NCI-H2107 (cell line): ENCODE results near the gene EVL.
"Not testable (repeated sequence)": the region's sequence is repeated elsewhere in the genome, so short reads cannot be mapped to it uniquely, and the experiment has no call there.

Experiments
- DNase-seq: peaks from one replicate; lab custom pipeline; 2025; lab: John Stamatoyannopoulos, UW

The EVL gene

DNA sequence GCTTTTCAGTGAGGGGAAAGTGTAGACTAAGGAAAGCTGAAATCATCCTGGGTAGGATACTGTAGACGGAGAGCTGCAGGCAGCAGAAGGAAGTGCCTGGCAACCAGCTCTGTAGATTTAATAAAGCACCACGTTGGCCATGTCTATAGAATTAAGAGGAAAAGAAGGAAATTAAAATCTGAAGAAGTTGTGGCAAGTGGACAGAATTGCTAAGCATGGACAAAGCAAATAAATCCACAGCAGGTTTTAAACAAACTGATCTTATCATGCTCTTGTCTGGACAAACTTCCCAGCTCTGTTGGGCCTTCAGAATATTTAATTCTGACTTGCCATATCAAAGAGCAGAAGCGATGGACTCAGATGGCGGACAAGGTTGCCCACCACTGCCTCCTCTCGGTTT is 27.2 kb upstream of the EVL start:
- no peak for DNase-seq

DNA sequence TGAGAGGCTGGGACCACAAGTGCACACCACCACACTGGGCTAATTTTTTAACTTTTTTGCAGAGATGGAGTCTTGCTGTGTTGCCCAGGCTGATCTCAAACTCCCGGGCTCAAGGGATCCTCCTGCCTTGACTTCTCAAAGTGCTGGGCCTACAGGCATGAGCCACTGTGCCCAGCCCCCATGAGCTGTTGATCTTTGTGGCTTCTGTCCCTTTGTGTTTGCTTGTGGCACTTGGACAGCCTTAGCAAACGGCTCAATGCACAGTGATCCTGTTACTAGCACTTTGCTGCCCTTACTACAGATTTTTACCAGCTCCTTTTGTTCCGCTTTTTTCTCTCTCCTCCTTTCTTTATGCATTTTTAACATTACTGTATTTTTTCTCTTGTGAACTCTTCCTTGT is 25.3 kb upstream of the EVL start:
- DNase-seq, result no peak

DNA sequence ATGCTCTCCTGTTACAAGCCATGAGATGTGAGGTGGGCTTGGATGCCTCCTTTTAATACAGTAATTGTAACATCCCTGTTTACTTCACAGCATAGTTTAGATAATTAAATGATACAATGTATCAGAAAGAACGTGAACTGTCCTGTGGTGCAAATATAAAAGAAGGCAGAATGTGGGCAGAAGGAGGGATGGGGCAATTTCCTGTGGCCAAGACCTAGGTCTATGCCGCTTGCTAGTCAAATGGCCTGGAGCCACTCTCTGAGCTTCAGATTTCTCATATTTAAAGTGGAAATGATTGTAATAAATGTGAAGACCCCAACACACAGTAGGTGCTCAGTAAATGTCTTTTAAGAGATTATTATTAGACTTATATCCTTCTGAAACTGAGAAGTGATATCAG is 24.0 kb upstream of the EVL start:
- no peak for DNase-seq

DNA sequence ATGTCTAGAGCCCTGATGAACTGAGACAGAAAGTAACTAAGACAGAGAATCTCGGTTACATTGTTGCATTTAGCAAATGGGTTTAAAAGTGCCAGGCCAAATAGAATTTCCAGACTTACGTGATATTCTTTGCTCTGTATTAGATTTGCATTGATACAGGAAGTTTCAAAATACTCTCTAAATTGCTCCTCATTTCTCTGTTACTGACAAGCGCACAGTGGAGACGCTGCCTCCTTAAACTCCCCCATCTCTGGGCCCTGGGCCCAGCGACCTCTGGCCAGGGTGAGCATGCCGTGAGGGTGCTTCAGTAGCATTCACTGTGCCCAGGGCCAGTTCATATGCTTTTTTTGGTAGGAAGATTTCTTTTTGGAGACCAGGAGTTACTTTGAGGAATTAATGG is 22.9 kb upstream of the EVL start:
- DNase-seq, result no peak

DNA sequence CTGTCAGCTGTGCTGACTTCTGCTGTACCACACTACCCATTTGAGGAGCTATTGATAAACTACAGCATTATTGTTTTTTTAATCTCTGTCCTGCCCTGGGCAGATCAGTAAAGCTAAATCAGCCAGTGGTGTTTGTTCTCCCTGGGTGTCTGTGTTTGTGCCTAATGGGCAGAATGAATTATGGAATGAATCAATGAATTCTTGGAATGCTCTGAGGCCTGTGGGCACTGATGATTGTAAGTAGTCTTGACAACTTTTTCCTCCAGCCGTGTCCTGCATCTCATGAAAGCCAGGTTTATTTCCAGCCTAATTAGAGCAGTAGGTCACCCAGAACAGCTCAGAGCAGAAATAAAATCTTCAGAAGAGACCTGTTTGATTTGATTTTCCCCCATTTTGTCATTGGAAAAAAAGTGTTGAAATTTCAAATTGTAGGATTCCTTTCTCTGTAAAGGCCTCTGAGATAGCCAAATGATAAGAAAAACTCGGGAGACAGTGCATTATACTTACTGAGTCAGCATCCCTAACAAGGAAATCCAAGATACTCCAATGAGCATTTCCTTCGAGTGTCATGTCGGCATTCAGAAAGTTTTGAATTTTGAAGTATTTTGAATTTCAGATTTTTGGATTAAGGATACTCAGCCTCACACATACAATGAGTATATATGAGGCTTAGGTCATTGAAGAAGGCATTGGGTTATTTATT is 19.4 kb upstream of the EVL start:
- DNase-seq, result no peak

DNA sequence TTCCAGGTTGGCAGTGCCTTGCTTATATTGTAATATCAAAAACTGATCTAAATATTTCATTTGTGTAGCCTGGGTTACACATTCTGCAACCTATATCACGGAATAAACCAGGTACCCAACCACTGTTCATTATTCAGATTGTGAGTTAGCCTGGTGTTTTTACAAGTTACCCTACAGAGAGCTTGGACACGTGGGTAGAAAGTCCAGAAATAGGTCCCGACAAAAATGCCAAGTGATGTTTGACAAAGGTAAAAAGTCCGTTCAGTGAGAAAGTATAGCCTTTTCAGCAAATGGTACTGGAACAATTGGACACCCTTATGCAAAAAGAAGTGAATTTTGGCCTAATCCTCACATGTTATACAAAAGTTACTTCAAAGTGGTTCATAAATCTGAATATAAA is 17.6 kb upstream of the EVL start:
- no peak for DNase-seq

DNA sequence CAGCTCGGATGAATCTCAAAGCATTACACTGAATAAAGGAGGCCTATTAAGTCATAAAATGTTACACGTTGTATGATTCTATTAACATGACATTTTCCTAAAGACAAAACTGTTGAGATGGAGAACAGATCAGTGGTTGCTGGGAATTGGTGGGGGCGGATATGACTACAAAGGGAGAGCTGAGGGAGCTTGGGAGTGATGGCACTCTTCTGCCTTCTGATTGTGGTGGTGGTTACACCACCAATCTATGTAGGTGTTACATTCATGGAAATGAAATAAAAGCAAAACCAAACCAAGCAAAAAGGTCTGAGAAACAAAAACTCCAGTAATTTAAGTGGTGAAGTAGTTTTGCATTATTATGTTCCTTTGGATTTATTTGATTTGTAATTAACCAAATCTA is 16.4 kb upstream of the EVL start:
- DNase-seq, result no peak

DNA sequence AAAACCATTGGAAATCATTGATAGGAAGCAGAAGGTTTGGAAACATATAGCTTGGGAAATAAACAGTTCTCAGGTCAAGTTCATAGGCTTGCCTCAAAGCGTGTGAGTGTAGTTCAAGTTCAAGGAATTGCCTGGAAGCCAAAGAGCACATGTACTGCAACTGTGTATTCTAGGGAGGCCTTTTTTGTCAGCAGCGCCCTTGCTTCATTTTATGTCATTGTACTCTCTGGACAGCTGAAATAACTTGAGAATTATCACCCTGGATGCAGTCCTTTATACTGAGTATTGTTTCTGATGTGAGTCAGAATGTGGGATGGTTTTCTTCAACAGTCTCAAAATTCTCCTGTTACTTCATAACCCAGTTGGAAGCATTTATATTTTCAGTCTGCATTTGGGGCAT is 16.0 kb upstream of the EVL start:
- DNase-seq, result no peak

DNA sequence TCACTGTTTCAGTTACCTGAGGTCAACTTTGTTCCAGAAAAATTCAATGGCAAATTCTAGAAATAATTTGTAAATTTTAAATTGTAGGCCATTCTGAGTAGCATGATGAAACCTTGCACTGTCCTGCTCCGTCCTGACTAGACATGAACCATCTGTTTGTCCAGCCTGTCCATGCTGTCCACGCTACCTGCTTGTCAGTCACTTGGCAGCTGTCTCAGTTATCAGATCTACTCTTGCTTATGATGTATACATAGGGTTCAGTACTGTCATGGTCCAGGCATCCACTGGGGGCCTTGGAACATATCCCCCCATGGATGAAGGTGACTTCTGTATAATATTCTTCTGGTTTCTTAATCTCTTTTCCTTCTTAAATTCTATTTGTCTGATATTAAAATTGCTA is 14.1 kb upstream of the EVL start:
- no peak for DNase-seq

DNA sequence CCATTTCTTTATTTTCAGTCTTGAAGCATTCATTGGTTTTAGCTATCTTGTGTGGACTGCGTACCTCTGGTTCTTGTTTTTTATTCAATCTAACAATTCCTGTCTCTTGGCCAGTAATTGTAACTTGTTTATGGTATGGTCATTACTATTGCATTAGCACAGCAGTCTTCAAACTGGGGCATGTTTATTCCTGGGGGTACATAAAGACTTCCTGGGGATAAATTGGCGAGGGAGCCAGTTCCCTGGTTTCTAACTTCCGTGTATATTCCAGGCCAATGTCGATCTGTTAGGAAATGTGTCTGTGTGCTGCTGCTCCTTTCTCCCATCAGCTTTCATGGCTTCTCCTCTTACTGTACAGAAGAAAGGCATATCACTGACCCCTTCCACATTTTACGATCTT is 13.7 kb upstream of the EVL start:
- no peak for DNase-seq

DNA sequence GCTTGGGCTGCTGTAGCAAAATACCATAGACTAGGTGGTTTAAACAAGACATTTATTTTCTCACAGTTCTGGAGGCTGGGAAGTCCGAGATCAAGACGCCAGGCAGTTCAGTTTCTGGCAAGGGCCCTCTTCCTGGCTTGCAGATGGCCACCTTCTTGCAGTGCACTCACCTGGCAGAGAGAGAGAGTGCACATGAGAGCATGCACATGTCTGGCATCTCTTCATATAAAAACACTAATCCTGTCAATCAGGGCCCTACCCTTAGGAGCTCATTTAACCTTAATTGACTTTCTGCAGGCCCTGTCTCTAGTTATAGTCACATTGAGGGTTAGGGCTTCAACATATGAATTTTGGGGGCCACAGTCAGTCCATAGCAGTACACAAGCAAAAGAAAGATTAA is 12.4 kb upstream of the EVL start:
- DNase-seq, result no peak

DNA sequence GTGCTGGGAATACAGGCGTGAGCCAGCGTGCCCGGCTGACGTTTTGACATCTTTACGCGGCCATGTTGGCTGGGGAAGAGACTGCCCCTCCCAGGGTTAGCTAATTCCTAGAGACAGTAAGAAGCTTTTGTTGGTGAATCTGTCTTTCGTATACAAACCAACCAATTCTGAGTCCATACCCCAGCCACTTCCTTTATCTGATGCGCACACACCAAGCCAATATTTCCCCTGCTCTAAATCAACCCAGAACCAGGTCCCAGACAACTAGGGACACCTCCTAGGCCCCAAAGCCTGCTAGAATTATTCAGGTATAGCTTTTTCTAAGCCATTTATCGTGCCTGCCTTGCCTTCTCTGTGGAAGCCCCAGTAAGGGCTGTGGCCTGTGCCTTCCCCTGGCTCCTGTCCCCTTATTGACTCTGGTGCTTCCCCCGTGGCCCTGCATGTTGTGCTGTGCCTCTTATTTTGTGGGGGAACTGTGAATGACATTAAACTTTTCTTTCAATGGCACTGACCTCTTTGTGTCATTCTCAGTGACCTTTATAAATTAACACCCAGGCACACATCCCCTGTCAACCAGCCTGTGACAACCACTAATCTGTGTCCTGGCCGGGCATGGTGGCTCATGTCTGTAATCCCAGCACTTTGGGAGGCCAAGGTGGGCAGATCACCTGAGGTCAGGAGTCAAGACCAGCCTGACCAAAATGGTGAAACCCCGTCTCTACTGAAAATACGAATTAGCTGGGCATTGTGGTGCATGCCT is 10.7 kb upstream of the EVL start:
- no peak for DNase-seq

DNA sequence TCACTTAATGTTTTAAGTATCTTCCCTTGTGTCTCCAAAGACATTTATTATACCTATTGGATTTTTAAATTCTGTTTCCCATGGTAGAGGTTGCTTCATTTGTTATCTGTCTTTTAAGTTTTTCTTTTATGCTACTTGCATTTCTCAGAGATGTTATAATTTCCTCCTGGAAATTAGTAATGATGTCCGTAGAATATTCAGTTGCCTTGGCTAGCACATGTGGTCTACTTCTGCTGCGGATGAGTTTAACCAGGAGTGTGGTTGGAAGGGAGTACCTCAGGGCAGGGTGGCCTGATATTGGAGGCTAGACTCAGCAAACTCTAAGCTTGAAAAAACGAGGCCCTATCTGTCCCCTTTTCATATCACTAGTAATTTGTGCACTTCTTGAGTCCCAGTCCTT is 8.8 kb upstream of the EVL start:
- DNase-seq, result no peak

DNA sequence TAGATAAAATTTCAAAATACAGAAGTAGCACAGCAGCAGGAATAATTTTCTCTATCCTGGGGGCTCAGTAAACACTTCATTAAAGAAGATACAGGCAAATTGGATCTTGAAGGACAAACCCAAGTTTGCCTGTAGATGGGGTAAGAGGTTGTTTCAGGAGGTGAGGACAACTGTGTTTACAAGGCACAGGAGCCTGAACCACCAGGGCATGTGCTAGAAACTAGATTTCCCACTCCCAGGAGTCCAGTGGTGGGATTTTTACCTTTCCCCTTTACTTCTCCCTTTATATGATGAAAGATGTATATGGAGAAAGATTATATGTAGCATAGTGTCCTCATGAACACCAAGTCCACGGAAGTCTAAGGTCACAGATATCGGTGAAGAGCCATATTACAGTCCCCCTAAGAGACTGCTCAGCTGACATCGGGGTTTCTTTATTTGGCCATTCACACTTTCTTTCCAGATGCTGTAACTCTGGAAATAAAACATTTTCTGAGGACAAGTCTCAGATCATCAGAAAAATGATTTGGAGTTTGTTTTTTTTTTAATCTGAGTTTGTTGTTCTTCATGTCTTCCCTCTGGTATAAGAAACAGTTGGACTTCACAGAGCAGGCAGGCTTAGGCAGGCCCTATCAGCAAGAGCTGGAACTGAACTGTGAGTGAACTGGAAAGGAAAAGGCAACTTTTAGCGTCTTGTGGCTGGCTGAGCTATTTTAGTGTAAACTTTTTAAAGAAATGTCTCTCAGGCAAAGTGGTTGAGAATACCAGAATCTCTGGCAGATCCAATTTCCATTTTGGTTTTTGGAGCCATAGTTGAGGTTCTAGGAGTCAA is 8.0 kb upstream of the EVL start:
- no peak for DNase-seq

DNA sequence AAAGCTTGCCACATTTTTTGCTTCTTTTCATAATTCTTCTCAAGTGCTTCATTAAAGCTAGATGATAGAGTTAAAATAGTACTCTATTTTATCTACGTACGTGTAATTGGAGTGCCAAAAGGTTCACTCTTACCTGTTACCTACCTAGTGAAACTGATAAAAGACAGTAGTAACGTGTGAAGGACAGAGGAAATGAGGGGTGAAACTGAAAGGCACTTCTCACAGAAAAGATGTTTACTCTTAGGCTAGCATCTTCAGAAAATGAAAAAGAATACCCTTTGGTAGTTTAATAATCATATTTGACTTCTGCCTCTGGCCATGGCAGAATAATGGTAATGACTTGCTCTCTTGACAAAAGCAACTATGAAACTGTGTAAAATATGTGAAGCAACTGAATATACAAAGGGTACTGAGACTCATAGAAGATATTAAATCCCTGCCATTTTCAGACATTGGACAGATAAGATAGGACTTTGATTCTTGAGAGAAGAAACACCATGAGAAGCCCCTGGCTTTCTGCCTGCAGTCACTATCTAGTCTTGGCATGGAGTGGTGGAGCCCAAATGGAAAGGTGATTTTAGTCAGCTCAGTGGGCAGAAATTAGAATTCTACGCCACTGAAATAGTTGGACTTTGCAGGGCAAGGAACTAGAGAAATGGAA is 6.3 kb upstream of the EVL start:
- no peak for DNase-seq

DNA sequence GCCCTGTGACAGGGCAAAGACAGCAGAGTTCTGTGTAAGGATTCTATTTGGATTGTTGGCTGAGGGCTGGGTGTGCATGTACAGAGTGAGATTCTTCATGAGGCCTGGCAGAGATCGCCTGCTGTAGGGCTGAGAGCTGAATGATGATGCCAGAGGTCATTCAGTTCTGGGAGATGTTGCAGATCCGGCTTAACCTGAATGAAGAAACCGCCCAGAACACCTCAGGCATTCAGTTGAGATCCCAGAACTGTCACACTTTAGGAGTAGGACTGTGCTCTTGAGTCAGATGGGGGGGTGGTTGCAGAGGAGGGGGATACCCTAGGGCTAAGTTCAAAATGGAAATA is 5.8 kb upstream of the EVL start:
- DNase-seq, result no peak

DNA sequence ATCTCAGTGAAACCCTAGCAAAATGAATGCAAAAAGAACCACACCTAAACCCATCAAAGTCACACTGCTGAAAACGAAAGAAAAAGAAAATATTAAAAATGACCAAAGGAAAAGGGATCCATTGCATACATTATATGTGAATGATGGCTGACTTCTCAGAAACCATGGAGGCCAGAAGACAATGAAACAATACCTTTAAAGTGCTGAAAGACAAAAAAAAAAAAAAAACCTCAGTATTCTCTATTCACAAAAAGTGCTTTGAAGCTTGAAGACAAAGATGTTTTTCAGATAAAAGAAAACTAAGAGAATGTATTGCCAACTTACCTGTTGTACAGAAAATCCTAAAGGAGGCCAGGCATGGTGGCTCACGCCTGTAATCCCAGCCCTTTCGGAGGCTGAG is 4.5 kb upstream of the EVL start:
- DNase-seq, result no peak

DNA sequence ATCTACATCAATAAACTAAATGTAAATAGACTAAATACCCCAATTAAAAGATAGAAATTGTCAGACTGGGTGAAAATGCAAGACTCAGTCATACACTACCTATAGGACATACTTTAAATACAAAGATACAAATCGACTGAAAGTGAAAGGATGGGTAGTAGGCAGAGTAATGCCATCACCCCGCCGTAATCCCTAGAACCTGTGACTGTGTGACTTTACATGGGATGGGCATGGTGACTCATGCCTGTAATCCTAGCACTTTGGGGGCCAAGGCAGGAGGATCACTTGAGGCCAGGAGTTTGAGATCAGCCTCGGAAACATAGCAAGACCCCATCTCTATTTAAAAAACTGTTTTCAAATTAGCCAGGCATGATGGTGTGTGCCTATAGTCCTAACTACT is 2.6 kb upstream of the EVL start:
- DNase-seq, result no peak

DNA sequence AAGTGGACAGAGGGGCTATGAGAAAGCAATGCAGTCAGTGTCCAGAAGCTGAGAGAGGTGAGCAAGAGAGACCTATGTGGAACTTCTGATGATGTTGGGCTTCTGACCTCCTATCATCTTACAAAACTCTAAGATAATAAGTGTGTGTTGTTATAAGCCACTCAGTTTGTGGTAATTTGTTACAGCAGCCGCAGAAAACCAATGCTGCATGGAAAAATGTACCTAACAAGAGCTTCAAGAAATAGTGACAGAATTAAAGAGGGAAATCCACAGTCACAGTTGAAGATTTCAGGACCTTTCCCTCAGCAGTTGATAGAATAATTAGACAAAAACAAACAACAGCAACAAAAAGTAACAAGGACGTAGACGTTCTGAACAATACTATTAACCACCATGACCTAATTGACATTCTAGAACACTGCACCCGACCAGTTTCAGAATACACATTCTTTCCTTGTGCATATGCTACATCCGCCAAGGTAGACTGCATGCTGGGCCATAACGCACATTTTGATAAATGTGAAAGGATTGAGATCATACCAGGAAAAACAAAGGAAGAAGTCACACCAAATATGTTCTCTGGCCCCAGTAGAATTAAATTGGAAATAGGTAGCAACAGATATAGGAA is 1.8 kb upstream of the EVL start:
- no peak for DNase-seq

DNA sequence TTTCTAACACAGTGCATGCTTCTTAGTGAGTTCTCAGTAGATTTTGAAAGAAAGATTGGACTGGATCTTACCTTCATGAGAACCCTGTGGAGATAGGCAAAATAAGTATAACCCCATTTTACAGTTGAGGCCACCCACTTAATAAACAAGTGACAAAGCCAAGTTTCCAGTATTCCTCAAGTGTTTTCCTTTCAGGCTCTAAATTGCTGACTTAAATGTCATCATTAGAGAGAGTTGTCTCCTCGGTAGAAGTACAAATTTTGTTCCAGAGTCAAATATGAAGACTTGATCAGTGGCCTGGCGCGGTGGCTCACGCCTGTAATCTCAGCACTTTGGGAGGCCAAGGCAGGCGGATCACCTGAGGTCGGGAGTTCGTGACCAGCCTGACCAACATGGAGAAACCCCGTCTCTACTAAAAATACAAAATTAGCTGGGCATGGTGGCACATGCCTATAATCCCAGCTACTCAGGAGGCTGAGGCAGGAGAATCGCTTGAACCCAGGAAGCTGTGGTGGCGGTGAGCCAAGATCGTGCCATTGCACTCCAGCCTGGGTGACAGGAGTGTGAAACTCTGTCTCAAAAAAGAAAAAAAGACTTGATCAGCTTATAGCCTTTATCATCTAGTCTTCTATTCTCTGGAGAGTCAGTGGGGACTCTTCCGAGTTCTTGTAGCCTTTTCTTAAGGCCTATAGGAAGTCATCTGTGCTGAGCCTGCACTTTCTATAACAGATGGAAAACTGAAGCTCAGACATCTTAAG is 708 bp upstream of the EVL start:
- not testable (repeated sequence) for DNase-seq

DNA sequence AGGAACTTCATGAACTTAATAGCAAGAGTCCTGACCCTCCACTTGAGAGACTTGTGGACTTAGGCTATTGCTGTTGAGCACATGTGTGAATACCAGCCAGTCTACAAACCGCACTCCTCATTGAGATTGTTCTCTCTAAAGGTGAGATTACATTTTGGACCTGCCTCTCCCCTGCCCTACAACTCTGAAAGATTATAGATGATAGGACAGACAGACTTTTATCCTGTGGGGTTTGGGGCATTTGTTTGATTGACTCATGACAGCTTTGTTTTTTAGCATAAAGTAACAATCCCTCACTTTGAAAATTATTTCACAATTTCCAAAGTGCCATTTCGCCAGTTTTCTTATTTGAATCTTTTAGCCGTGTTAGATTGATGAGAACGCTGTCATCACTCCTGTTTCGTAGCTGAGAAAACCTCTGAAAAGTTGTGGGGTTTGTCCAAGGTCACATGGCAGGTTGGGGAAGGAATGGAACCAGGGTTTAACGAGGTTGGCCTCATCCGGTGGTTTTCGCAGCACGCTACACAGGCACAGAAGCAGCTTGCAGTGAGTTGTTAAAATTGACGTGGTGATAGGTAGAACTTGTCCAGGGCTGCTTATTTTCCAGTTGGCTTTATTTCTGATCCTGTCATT is 836 bp downstream of the EVL start:
- no peak for DNase-seq
